GM21723 (cell line): ENCODE data around the gene KRTAP12-4.
"Not testable (repeated sequence)": the region's sequence is repeated elsewhere in the genome, so short reads cannot be mapped to it uniquely, and the experiment has no call there.

Experiments used
- ATAC-seq: cut with Tn5 transposase; IDR thresholded peaks from one replicate; pipeline ENCODE4 v1.9.1; 2021; ENCODE audit warnings: mild to moderate bottlenecking, moderate library complexity; ENCODE audit not compliant: unreplicated experiment

The KRTAP12-4 gene

DNA sequence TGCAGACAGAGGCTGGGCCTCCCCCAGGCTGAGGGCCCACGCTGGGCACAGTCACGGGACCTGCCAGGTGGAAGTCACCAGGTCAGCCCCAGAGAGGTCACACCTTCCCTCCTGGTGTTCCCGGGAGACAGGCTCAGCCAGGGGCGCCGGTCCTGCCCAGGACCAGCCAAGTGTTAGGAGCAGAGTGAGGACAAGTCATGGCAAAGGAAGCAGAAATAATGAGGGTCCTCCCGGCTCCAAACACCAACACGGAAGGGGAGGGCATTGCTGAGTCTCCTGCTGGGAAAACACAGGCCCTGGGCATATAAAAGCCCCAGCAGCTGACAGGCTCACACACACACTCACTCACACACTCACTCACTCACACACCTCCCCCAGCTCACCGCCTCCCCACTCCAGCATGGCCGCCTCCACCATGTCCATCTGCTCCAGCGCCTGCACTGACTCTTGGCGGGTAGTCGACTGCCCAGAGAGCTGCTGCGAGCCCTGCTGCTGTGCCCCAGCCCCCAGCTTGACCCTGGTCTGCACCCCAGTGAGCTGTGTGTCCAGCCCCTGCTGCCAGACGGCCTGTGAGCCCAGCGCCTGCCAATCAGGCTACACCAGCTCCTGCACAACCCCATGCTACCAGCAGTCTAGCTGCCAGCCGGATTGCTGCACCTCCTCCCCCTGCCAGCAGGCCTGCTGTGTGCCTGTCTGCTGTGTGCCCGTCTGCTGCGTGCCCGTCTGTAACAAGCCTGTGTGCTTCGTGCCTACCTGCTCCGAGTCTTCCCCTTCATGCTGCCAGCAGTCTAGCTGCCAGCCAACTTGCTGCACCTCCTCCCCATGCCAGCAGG lies 17.2 kb downstream of the KRTAP12-4 start, which contains the start of gene KRTAP10-10:
Gene KRTAP10-10 (plus strand): TSS at position 339 of the 833 bp plus-strand sequence. CDS start 62 bp downstream, at position 401.
- ATAC-seq, result no peak

DNA sequence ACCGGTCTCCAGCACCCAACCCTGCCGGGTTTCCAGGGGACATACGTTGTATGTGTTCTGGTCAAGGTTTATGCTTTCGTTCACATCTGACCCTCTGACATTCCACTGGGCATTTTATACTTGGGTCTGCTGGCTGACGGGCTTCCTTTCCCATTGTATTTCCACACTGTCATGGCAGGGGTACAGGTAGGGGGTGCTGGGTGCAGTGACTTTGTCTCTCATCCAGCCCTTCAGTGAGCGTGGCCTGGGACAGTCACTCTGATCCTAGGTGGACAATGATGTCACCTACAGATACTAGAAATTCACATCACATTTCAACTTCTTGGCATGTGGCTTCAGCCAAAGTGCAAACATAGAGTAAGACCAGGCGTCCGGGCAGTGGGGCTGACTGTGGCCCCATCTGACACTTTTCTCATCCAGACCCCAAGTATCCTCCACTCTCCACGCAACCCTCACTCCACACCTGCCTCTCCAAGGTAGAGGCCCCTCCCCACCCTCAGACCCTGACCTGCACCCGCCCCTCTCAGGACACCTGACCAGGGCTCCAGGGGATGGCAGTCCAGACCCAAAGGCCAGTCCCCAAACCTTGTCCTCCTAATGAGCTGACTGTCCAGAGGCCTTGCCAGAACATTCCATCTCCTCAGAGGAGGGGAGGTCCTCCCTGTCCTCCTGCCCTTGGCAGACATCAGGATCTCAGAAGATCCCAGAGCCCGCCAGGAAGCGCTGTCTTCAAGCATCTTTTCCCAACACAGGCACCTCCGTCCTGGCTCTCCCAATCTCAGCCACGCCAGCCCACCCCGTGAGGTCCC lies 18.0 kb downstream of the KRTAP12-4 start:
- no peak for ATAC-seq

- no peak for ATAC-seq
Measured at GRCh38 chr21:44632067-44632466, 22.4 kb downstream of the KRTAP12-4 start.

DNA sequence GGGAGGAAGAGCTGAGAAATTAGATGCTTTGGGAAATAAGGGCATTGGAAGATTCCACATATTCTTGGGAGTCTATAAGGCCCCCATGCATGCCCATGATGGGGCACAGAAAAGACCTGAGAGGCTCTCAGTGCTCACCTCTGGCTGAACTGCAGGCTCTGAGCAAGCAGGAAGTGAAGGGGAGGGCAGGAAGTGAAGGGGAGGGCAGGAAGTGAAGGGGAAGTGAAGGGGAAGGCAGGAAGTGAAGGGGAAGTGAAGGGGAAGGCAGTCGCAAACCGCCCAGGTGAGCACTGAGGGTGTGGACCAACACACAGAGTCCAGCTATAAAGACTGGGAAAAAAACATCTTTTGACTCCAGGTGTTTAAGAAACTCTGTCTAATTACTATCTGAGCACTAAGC lies 24.0 kb downstream of the KRTAP12-4 start:
- no peak for ATAC-seq

DNA sequence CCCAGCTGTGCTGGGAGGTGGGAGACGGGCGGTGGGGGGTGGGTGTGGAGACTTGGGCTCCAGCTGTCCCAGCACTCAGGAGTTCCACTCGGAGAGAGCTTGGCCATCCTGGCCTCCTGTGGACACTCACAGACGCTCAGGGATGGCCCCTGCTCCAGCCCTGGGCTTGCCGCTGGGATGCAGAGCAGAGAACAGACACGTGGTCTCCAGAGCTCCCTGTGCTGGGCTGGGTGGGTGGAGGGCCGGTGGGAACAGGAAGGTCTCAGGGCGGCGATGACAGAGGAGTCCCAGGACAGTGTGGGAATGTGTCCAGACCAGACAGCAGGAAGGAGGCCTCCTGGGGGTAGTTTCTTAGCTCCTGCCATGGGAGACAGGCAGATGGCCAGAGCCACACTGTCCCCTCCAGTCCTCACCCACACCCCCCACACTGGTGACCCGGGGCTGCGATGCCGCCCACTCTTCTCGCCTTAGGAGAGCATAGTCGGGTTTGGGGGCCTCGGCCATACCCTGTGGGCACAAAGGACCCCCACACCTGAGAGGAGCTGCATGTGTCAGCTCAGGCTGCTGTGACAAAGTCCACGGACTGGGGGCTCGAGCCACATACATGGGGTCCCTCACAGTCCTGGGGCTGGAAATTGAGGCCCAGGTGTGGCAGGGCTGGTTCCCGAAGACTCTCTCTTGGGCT lies 25.6 kb downstream of the KRTAP12-4 start:
- no peak for ATAC-seq

GRCh38 chr21:44627831-44628233 lies 26.6 kb downstream of the KRTAP12-4 start:
- not testable (repeated sequence) for ATAC-seq

DNA sequence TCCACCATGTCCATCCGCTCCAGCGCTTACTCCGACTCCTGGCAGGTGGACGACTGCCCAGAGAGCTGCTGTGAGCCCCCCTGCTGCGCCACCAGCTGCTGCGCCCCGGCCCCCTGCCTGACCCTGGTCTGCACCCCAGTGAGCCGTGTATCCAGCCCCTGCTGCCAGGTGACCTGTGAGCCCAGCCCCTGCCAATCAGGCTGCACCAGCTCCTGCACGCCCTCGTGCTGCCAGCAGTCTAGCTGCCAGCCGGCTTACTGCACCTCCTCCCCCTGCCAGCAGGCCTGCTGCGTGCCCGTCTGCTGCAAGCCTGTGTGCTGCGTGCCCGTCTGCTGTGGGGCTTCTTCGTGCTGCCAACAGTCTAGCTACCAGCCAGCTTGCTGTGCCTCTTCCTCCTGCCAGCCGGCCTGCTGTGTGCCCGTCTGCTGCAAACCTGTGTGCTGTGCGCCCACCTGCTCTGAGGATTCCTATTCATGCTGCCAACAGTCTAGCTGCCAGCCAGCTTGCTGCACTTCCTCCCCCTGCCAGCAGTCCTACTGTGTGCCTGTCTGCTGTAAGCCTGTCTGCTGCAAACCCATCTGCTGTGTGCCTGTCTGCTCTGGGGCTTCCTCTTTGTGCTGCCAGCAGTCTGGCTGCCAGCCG lies 27.2 kb downstream of the KRTAP12-4 start:
- ATAC-seq, result not testable (repeated sequence)

DNA sequence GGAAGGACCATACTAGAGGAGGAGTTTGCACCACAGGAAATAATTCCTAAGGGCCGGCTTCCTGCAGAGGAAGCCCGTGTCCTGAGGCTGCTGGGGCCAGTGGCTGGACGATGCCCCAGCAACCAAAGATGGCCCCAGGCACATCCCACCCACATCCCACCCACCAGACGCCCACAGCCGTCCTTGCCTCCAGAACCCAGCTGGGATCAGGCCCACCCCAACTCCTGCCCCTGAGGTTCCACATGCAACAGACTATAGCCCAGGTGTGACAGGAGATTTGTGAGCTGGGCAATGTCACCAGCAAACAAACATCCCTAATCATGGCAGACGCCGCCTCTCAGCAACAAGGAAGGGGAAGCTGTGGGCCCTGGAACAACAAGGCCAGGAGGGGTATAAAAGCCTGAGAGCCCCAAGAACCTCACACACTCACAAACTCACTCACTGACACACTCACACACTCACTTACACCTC lies 27.8 kb downstream of the KRTAP12-4 start, which contains the start of gene KRTAP10-9:
Gene KRTAP10-9 (plus strand): TSS at position 421 of the 471 bp plus-strand sequence. CDS start 79 bp downstream, outside the sequence.
- ATAC-seq, result no peak

DNA sequence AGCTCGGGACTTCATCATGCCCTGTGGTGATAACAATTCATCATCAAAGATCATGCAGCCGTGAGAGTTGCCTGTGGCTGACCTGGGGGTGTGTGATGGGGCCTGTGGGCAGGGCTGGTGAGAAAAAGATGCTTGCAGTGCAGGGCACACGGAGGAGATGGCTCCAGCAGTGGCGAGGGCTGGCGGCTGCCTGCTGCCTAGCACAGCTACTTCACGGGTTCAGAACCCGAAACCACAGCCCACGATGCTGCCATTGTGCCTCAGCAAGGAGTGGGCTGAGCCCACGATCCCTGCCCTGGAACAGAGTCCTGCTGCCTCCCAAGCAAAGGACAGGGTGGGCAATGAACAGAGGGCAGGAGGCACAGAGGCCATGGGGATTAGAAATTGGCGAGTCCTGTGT lies 28.2 kb downstream of the KRTAP12-4 start:
- no peak for ATAC-seq

- no peak for ATAC-seq
Measured at GRCh38 chr21:44625756-44626155, 28.7 kb downstream of the KRTAP12-4 start.

DNA sequence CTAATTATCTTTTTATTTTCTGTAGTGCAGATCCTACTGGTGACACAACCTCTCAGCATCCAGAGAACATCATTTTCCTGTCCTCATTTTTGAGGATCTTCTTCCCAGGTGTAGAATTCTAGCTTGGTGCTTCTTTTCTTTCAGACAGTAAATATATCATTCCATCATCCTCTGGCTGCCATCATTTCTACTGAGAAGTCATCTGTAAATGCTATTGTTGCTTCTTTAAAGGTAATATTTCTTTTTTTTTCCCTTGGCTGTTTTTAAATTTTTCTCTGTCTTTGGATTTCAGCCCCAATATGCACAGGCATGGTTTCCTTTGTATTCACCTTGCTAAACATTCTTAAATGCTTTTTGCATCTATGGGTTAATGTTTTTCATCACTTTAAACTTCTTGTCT lies 30.9 kb downstream of the KRTAP12-4 start:
- ATAC-seq, result no peak

DNA sequence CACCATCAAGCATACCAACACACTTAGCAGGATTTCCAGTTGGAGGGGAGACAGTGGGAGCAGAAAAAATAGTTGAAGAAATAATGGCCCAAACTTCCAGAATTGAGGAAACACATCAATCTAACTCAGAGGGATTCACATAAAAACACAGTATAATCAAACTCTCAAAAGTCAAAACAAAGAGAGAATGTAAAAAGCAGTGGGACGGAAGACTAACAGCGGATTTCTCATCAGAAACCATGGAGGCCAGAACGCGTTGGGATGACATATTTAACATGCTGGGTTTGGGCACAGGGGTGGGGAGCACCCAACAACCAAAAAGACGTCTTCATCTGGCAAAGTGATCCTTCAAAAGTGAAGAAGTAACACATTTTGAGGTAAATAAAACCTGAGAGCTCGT lies 34.6 kb downstream of the KRTAP12-4 start:
- ATAC-seq, result no peak

DNA sequence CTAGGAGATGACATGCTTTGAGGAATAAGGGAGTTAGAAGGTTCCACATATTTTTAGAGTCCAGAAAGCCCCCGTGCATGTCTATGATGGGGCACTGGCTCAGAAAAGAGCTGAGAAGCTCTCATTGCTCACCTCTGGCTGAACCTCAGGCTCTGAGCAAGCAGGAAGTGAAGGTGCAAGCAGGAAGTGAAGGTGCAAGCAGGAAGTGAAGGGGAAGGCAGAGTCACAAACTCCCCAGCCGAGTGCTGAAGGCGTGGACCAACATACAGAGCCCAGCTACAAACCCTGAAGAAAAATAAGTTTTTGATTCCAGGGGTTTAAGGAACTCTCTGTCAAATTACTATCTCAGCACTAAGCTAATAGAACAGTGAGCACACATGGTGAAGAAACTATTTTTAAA lies 35.5 kb downstream of the KRTAP12-4 start:
- ATAC-seq, result no peak

GRCh38 chr21:44618504-44618903 lies 36.0 kb downstream of the KRTAP12-4 start:
- no peak for ATAC-seq

GRCh38 chr21:44617071-44617501 lies 37.4 kb downstream of the KRTAP12-4 start:
- ATAC-seq, result no peak

GRCh38 chr21:44616591-44616926 lies 37.9 kb downstream of the KRTAP12-4 start:
- ATAC-seq, result no peak

DNA sequence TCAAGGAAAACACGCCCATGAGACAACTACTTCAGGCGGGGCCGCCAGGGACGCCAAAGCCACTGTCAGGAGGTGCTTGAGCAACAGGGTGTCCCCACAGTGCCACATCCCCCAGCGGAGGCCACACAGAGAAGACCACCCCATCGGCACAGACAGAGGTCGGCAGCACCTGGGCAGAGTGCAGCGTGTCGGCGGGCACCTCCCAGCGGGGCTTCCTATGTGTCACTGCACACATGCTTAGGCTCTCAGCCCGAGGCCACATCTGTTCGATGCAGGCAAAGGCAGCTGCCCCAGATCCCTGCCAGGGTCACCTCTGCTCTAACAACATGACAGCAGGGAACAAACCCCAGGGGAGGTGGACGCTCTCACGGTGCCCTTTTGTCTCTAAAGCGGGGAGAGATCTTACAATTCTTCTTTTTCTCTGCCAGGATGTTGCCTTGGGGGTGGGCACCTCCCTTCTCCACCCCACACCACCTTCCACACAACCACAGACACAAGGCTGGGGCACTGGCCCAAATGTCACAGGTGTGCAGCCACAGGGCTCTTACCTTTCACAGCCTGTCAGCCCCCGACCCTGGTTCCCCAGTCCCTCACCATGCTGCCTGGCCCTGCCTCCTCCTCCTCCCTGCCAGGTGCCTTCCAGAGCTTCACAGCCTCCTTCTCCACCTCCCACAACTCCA lies 38.4 kb downstream of the KRTAP12-4 start:
- no peak for ATAC-seq

GRCh38 chr21:44615466-44615865 lies 39.0 kb downstream of the KRTAP12-4 start:
- no peak for ATAC-seq

DNA sequence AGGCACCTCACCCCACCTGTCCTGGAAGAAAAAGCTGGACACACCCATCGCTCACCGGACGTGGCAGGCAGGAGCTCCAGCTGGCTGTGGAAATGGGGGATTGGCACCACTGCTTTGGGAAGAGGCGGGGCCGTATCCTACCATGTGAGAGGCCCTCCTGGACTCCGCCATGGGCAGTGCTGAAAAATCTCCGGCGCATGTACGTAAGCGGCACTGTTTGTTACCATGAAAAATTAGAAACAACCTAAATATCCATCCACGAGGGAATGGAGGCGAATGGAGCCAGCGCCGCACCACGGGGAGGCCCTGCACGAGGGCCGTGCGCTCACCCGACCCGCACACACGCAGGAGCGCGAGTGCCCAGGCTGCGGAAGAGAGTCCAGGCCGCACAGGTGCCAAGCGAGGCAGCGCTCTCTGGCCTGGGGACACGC lies 39.5 kb downstream of the KRTAP12-4 start:
- no peak for ATAC-seq

- ATAC-seq, result no peak
Measured at GRCh38 chr21:44614161-44614631, 40.3 kb downstream of the KRTAP12-4 start.
